ENCODE measurements around the gene MYBPH.
A peak's percentile ranks its signal among the peaks of the same experiment; 100 is the strongest.

- TF ChIP-seq, protein P1, sequence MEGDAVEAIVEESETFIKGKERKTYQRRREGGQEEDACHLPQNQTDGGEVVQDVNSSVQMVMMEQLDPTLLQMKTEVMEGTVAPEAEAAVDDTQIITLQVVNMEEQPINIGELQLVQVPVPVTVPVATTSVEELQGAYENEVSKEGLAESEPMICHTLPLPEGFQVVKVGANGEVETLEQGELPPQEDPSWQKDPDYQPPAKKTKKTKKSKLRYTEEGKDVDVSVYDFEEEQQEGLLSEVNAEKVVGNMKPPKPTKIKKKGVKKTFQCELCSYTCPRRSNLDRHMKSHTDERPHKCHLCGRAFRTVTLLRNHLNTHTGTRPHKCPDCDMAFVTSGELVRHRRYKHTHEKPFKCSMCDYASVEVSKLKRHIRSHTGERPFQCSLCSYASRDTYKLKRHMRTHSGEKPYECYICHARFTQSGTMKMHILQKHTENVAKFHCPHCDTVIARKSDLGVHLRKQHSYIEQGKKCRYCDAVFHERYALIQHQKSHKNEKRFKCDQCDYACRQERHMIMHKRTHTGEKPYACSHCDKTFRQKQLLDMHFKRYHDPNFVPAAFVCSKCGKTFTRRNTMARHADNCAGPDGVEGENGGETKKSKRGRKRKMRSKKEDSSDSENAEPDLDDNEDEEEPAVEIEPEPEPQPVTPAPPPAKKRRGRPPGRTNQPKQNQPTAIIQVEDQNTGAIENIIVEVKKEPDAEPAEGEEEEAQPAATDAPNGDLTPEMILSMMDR (conservative IDR thresholded peaks at IDR 0.05; ENCODE audit: low read length): peak; percentile 63
- no peak for TF ChIP-seq EZH2phosphoT487 (IDR thresholded peaks at IDR 0.05; ENCODE audit: borderline replicate concordance)
These were observed 27.5 kb downstream of the MYBPH start for GRCh38 chr1:203148127-203148526.
